WERI-Rb-1 (cell line): ENCODE measurements around the gene SH3RF2.

ENCODE experiments used
- DNase-seq: peaks from one replicate; pipeline ENCODE4 v3.0.0-alpha.2; 2020
- H3K27ac ChIP-seq: fragments of 250-450 bp; sonication (Bioruptor Pico); 2 replicates; pipeline ENCODE4 v1.5.1; 2020; ENCODE audit warnings: mild to moderate bottlenecking, moderate library complexity
- H3K27me3 ChIP-seq: fragments of 250-450 bp; sonication (Bioruptor Pico); 2 replicates; pipeline ENCODE4 v1.5.1; 2021; ENCODE audit warnings: mild to moderate bottlenecking, low read depth, moderate library complexity; ENCODE audit not compliant: insufficient read depth, severe bottlenecking
- H3K36me3 ChIP-seq: fragments of 250-450 bp; sonication (Bioruptor Pico); 2 replicates; pipeline ENCODE4 v1.5.1; 2020; ENCODE audit warnings: mild to moderate bottlenecking, moderate library complexity
- H3K4me3 ChIP-seq: 2 replicates; pipeline ENCODE4 v1.5.1; 2011; ENCODE audit warnings: low read depth, mild to moderate bottlenecking, control low read depth, low read length
- H3K9me3 ChIP-seq: fragments of 250-450 bp; sonication (Bioruptor Pico); 2 replicates; pipeline ENCODE4 v1.5.1; 2021; ENCODE audit warnings: mild to moderate bottlenecking, moderate library complexity; ENCODE audit not compliant: severe bottlenecking
- TF ChIP-seq, protein P1 (sequence below): IDR thresholded peaks from 2 replicates; pipeline ENCODE4 v1.5.1; 2011; ENCODE audit warnings: low read depth, mild to moderate bottlenecking, control low read depth, inconsistent platforms, low read length

SH3RF2 gene

DNA sequence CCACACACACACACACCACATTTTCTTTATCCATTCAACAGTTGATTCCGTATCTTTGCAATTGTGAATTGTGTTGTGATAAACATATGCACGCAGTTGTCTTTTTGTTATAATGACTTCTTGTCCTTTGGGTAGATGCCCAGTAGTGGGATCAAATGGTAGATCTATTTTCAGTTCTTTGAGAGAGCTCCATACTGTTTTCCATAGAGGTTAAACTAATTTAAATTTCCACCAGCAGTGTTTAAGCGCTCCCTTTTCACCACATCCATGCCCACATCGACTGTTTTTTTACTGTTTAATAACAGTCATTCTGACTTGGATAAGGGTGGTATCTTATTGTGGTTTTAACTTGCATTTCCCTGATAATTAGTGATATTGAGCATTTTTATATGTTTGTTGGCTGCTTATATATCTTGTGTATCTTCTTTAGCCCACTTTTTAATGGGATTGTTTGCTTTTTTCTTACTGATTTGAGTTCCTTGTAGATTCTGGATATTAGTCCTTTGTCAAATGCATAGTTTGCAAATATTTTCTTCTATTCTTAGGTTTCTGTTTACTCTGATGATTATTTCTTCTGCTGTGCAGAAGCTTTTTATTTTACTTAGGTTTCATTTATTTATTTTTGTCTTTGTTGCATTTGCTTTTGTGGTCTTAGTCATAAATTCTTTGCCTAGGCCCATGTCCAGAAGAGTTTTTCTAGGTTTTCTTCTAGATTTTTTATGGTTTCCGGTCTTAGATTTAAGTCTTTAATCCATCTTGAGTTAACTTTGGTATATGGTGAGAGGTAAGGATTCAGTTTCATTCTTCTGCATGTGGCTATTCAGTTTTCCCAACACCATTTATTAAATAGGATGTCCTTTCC lies 82.4 kb downstream of the SH3RF2 start:
- Histone ChIP-seq H3K27ac (no peak overlapping the region), H3K4me3 (no peak overlapping the region), H3K36me3 (no peaks in the 10 kb centered on the region), H3K9me3 (no peaks in the 10 kb centered on the region), H3K27me3 (no peaks in the 10 kb centered on the region)
- TF ChIP-seq, protein P1, sequence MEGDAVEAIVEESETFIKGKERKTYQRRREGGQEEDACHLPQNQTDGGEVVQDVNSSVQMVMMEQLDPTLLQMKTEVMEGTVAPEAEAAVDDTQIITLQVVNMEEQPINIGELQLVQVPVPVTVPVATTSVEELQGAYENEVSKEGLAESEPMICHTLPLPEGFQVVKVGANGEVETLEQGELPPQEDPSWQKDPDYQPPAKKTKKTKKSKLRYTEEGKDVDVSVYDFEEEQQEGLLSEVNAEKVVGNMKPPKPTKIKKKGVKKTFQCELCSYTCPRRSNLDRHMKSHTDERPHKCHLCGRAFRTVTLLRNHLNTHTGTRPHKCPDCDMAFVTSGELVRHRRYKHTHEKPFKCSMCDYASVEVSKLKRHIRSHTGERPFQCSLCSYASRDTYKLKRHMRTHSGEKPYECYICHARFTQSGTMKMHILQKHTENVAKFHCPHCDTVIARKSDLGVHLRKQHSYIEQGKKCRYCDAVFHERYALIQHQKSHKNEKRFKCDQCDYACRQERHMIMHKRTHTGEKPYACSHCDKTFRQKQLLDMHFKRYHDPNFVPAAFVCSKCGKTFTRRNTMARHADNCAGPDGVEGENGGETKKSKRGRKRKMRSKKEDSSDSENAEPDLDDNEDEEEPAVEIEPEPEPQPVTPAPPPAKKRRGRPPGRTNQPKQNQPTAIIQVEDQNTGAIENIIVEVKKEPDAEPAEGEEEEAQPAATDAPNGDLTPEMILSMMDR, result no peak
- DNase-seq, result no peak

DNA sequence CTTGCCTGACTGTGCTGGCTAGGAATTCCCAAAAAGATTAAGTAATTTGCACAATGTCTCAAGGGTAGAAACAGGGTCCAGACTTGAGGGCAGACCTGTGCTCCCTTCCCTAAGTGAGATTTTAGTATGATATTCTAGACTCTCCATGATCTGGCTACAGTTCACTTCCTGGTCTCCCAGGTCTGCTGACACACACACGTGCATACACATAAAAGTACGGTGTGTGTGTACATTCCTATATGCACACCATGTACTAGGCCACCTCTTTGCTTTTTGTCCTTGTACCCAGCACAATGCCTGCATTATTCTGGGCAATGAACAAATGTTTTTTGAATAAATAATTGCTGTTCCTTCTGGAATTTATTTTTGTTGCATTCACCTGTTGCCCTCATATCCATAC lies 83.7 kb downstream of the SH3RF2 start:
- H3K27me3 ChIP-seq, result no peaks in the 10 kb centered on the region
- DNase-seq, result no peak
- H3K36me3 ChIP-seq, result no peaks in the 10 kb centered on the region
- no peaks in the 10 kb centered on the region for H3K9me3 ChIP-seq
- no peak overlapping the region for H3K4me3 ChIP-seq
- no peak overlapping the region for H3K27ac ChIP-seq
- TF ChIP-seq, protein P1, result no peak

DNA sequence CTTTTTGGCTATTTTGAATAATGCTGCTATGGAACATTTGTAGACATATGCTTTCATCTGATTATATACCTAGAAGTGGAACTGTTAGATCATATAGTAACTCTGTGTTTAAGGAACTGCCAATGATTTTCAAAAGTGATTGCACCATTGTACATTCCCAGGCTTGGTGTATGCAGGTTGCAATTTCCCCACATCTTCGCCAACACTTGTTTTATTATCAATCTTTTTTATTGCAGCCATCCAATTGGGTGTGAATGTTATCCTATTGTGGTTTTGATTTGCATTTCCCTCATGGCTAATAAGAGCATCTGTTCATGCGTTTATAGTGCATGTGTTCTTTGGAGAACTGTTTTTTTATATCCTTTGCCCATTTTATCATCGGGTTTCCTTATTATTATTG lies 87.7 kb downstream of the SH3RF2 start:
- no peaks in the 10 kb centered on the region for H3K36me3 ChIP-seq
- no peaks in the 10 kb centered on the region for H3K27me3 ChIP-seq
- no peaks in the 10 kb centered on the region for H3K9me3 ChIP-seq
- no peak overlapping the region for H3K27ac ChIP-seq
- TF ChIP-seq, protein P1, result no peak
- DNase-seq, result no peak
- no peak overlapping the region for H3K4me3 ChIP-seq

DNA sequence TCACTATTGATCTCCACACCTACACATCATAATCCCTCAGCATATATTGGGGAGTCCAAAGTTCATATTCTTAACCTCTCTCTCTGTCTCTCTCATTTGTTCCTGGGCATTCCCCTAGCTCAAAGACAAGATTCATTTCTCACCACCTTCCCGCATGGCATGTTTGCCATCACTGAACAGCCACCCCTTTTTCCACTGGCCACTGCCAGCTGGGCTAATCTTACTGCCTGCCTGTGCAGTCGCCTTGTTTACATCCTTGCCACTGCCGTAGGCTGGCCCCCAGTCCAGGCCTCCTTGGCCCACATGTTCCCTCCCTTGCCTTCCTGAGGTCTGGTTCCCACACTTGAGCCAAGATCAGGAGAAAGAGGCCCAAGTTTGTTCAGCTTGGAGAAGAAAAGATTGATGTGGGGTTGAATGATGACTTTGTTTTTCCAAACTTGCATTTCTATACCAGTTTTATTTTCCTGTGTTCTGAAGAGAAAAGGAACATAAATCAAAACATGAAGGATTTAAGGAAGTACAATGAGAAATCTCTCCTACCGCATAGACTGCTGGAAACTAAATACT lies 88.8 kb downstream of the SH3RF2 start:
- TF ChIP-seq, protein P1, result no peak
- no peak for DNase-seq
- Histone ChIP-seq H3K27me3 (no peaks in the 10 kb centered on the region), H3K9me3 (no peaks in the 10 kb centered on the region), H3K27ac (no peak overlapping the region), H3K4me3 (no peak overlapping the region), H3K36me3 (no peaks in the 10 kb centered on the region)

DNA sequence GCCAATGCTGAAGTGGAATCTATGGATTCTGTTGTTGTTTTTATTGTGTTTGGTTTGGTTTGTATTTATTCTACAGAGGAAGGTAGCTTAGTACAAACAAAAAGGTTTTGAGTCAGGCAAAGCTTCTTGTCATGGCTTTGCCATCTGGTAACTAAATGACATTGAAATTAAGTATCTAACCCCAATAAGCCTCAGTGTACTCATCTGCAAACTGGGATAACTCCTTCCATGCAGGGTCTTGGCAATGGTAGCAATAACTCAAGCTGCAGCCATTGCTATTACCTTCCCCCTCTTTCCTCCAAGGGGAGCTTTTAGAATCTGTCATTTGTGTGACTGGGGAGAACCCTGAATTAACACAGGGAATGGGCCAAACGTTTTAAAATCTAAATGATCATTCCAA lies 89.3 kb downstream of the SH3RF2 start:
- Histone ChIP-seq H3K27ac (no peak overlapping the region), H3K27me3 (no peaks in the 10 kb centered on the region), H3K36me3 (no peaks in the 10 kb centered on the region), H3K4me3 (no peak overlapping the region), H3K9me3 (no peaks in the 10 kb centered on the region)
- TF ChIP-seq, protein P1, result no peak
- DNase-seq, result no peak
